IMR-90 (cell line): ENCODE results near the gene CHD2. TPM values are rescaled to one million over a fixed set of nuclear protein-coding genes. Genes with fewer than 3 reads are reported as not detected.

Source experiments
- ATAC-seq: fragments of 200-7000 bp; cut with Tn5 transposase; 2 replicates; pipeline ENCODE4 v1.9.1; 2020; ENCODE audit warnings: low read depth, mild to moderate bottlenecking, moderate library complexity
- BruUV-seq: library from RNA; stranded (reverse); fragments of 400-500 nt; replicated peaks from 2 replicates; lab custom pipeline; 2021; lab: Mats Ljungman, UMichigan
- CTCF ChIA-PET: fragments of 300-600 bp; formaldehyde crosslinking; extraction: SDS; loops from one replicate; lab custom pipeline; 2021; ENCODE audit warnings: antibody characterized with exemption; lab: Yijun Ruan, JAX
- POLR2A ChIA-PET: fragments of 300-600 bp; sonication (Branson Sonifier 250); formaldehyde crosslinking; loops from one replicate; lab custom pipeline; 2022; ENCODE audit warnings: antibody characterized with exemption; ENCODE audit not compliant: unreplicated experiment; lab: Charles Lee
- DNase-seq: peaks from one replicate; pipeline ENCODE4 v3.0.0; 2013
- H2AFZ ChIP-seq: replicated peaks from 2 replicates; pipeline ENCODE3; 2013; ENCODE audit warnings: low read length, mild to moderate bottlenecking; ENCODE audit not compliant: poor library complexity
- H2AK5ac ChIP-seq: 2 replicates; pipeline ENCODE4 v1.6.1; 2013; ENCODE audit warnings: low read depth, low read length, inconsistent platforms
- H2AK9ac ChIP-seq: replicated peaks from 2 replicates; pipeline ENCODE3; 2013; ENCODE audit warnings: mild to moderate bottlenecking, low read depth, low read length, moderate library complexity; ENCODE audit not compliant: poor library complexity
- H2BK120ac ChIP-seq: 2 replicates; pipeline ENCODE4 v1.6.1; 2013; ENCODE audit warnings: low read depth, low read length, inconsistent platforms
- H2BK15ac ChIP-seq: 3 replicates; pipeline ENCODE4 v1.6.1; 2013; ENCODE audit warnings: low read depth, low read length, inconsistent platforms
- H2BK20ac ChIP-seq: 2 replicates; pipeline ENCODE4 v1.6.1; 2013; ENCODE audit warnings: low read depth, mild to moderate bottlenecking, inconsistent platforms, low read length, moderate library complexity
- H2BK5ac ChIP-seq: 2 replicates; pipeline ENCODE4 v1.6.1; 2013; ENCODE audit warnings: mild to moderate bottlenecking, low read depth, low read length, inconsistent platforms; ENCODE audit not compliant: poor library complexity, severe bottlenecking
- H3K14ac ChIP-seq: replicated peaks from 2 replicates; pipeline ENCODE4 v1.6.1; 2013; ENCODE audit warnings: low read depth, low read length, inconsistent platforms
- H3K18ac ChIP-seq: 2 replicates; pipeline ENCODE4 v1.6.1; 2013; ENCODE audit warnings: low read depth, low read length, control low read depth
- H3K23ac ChIP-seq: 2 replicates; pipeline ENCODE4 v1.6.1; 2013; ENCODE audit warnings: low read depth, low read length, inconsistent platforms
- H3K27ac ChIP-seq: 2 replicates; pipeline ENCODE4 v1.5.1; 2013; ENCODE audit warnings: mild to moderate bottlenecking, control low read depth, low read length; ENCODE audit not compliant: insufficient read depth
- H3K27me3 ChIP-seq: 2 replicates; pipeline ENCODE4 v1.6.1; 2013; ENCODE audit warnings: low read length; ENCODE audit not compliant: control insufficient read depth, insufficient read depth
- H3K36me3 ChIP-seq: 2 replicates; pipeline ENCODE4 v1.6.1; 2013; ENCODE audit warnings: low read length, mixed read lengths; ENCODE audit not compliant: control insufficient read depth, insufficient read depth
- H3K4ac ChIP-seq: 2 replicates; pipeline ENCODE4 v1.6.1; 2013; ENCODE audit warnings: low read depth, low read length, inconsistent platforms
- H3K4me1 ChIP-seq: 2 replicates; pipeline ENCODE4 v1.6.1; 2013; ENCODE audit warnings: low read length, mixed read lengths; ENCODE audit not compliant: control insufficient read depth, insufficient read depth
- H3K4me2 ChIP-seq: 2 replicates; pipeline ENCODE4 v1.6.1; 2013; ENCODE audit warnings: low read depth, mild to moderate bottlenecking, control low read depth, low read length, moderate library complexity
- H3K4me3 ChIP-seq: 2 replicates; pipeline ENCODE4 v1.5.1; 2013; ENCODE audit warnings: low read depth, mild to moderate bottlenecking, control low read depth, low read length, moderate library complexity; ENCODE audit not compliant: insufficient read depth
- H3K56ac ChIP-seq: 2 replicates; pipeline ENCODE4 v1.6.1; 2013; ENCODE audit warnings: low read length, inconsistent platforms; ENCODE audit not compliant: insufficient read depth; ENCODE audit errors: extremely low read depth
- H3K79me1 ChIP-seq, 2 experiments: 2 replicates each; pipeline ENCODE4 v1.6.1; 2013; ENCODE audit warnings: low read length in 2 of 2, inconsistent platforms in 1 of 2, low read depth in 1 of 2
- H3K9ac ChIP-seq: 2 replicates; pipeline ENCODE4 v1.6.1; 2013; ENCODE audit warnings: low read depth, low read length, control low read depth
- H3K9me1 ChIP-seq: 2 replicates; pipeline ENCODE4 v1.6.1; 2013; ENCODE audit warnings: low read length, inconsistent platforms; ENCODE audit not compliant: insufficient read depth
- H3K9me3 ChIP-seq: 2 replicates; pipeline ENCODE4 v1.6.1; 2013; ENCODE audit warnings: low read length; ENCODE audit not compliant: control insufficient read depth, insufficient read depth
- H4K20me1 ChIP-seq: 2 replicates; pipeline ENCODE4 v1.6.1; 2013; ENCODE audit warnings: low read length, inconsistent platforms; ENCODE audit not compliant: insufficient read depth
- H4K5ac ChIP-seq: 2 replicates; pipeline ENCODE4 v1.6.1; 2013; ENCODE audit warnings: mild to moderate bottlenecking, low read depth, low read length, control low read depth
- H4K8ac ChIP-seq, 2 experiments: 2 replicates each; pipeline ENCODE4 v1.6.1; 2013; ENCODE audit warnings: low read depth in 2 of 2, low read length in 2 of 2, control low read depth in 1 of 2, inconsistent platforms in 1 of 2
- H4K91ac ChIP-seq: 2 replicates; pipeline ENCODE4 v1.6.1; 2013; ENCODE audit warnings: low read depth, low read length, inconsistent platforms; ENCODE audit not compliant: insufficient read depth
- CEBPB ChIP-seq: IDR thresholded peaks from 2 replicates; pipeline ENCODE4 v1.6.1; 2012; ENCODE audit warnings: low read depth, low read length, improper control_type of control experiment
- MAFK ChIP-seq: IDR thresholded peaks from 2 replicates; pipeline ENCODE4 v1.6.1; 2012; ENCODE audit warnings: low read depth, low read length, improper control_type of control experiment
- MAZ ChIP-seq: IDR thresholded peaks from 2 replicates; pipeline ENCODE4 v1.6.1; 2012; ENCODE audit warnings: low read depth, mild to moderate bottlenecking, low read length, improper control_type of control experiment, moderate library complexity, borderline replicate concordance
- MXI1 ChIP-seq: IDR thresholded peaks from 2 replicates; pipeline ENCODE4 v1.6.1; 2012; ENCODE audit warnings: low read depth, mild to moderate bottlenecking, low read length, moderate library complexity, borderline replicate concordance
- POLR2A ChIP-seq: IDR thresholded peaks from 2 replicates; pipeline ENCODE4 v1.6.1; 2012; ENCODE audit warnings: mild to moderate bottlenecking, low read depth, low read length
- RFX5 ChIP-seq: IDR thresholded peaks from 2 replicates; pipeline ENCODE4 v1.8.0; 2012; ENCODE audit warnings: low read depth, mild to moderate bottlenecking, low read length, moderate library complexity
- SMC3 ChIP-seq: fragments of 150-350 bp; IDR thresholded peaks from 2 replicates; pipeline ENCODE4 v1.6.1; 2016; ENCODE audit warnings: low read depth, mild to moderate bottlenecking, antibody characterized with exemption, low read length, moderate library complexity
- WGBS, 2 experiments: methylation state at CpG; one replicate each; pipeline versions ENCODE4 v1.1.5 to v1.1.7; 2013; ENCODE audit warnings: missing lambda C conversion rate in 2 of 2; ENCODE audit not compliant: insufficient read length in 1 of 2; ENCODE audit errors: extremely low coverage in 2 of 2; 5-methylcytosine and 5-hydroxymethylcytosine counted together
- dilution Hi-C: fragments of 300-500 bp; cut with HindIII; formaldehyde crosslinking; loops from one replicate; pipeline ENCODE4 v1.14.3; 2018; ENCODE audit warnings: low sequenced_read_pairs; ENCODE audit not compliant: unreplicated experiment
- in situ Hi-C: fragments of 300-500 bp; cut with MboI; formaldehyde crosslinking; loops from 3 replicates; pipeline ENCODE4 v1.14.3; 2019; ENCODE audit warnings: low sequenced_read_pairs, inconsistent platforms, mixed read lengths
- intact Hi-C: fragments of 100-400 bp; cut with micrococcal nuclease; formaldehyde crosslinking; loops from 2 replicates; pipeline ENCODE4 v1.10.0; 2022
- polyA plus RNA-seq, 3 experiments: library from polyadenylated mRNA; depleted of rRNA; stranded (reverse); fragments of >200 nt; gene quantifications; 2 replicates each; pipeline ENCODE4 v1.2.3, GENCODE V29; 2012; ENCODE audit warnings: low replicate concordance in 1 of 3
- total RNA-seq: library from RNA; depleted of rRNA; stranded (reverse); fragments of >200 nt; gene quantifications from 2 replicates; pipeline ENCODE4 v1.2.3, GENCODE V29; 2012
- TF ChIP-seq, protein P1 (sequence below): conservative IDR thresholded peaks from 2 replicates; pipeline ENCODE4 v1.5.1; 2012; ENCODE audit warnings: mild to moderate bottlenecking, low read depth, low read length, improper control_type of control experiment

Gene CHD2
- total and polyA plus RNA-seq, 2 of the 4 experiments (the other 2 are of a cell fraction): 44.9 to 64.7 TPM

DNA sequence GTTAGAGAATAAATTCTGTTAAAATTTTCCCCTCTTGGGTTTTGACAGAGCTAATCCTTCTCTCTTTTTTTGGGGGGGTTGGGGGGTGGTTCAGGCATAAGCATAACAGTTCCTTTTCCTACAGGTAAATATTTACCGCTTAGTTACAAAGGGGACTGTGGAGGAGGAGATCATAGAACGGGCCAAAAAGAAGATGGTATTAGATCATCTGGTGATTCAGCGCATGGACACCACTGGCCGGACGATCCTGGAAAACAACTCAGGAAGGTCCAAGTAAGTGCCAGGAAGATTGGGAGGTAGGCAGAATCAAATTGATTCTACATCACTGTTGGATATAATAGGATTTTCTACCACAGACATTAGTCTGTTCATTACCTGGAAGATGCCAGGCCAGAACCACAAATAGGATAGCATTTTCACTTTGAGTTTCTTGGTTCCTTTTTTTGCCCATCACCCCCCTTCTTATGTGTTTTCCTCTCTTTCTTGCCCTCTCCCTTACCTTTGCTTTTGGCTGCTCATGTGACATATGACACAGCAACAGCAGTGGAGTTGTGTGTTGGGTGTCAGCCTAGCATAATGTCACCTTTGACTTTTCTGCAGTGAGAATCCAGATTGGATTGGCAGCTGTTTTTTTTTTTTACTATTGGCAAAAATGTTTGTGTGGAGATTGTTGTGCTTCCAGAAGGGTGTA is 79.0 kb downstream of the CHD2 start:
- Histone ChIP-seq H2AK9ac (no peak overlapping the region), H3K4ac (no peak overlapping the region), H3K9ac (no peak overlapping the region), H4K5ac (no peak overlapping the region), H3K4me1 (no peaks in the 10 kb centered on the region; the same call in 1 of the 2 replicates), H4K8ac (no peak overlapping the region), H2BK120ac (no peak overlapping the region), H3K4me2 (no peak overlapping the region), H3K27me3 (no peaks in the 10 kb centered on the region), H3K4me3 (no peak overlapping the region), H3K18ac (no peak overlapping the region), H2AFZ (no peak overlapping the region), H2BK15ac (no peak overlapping the region), H3K9me3 (no peaks in the 10 kb centered on the region), H2BK20ac (no peak overlapping the region), H3K9me1 (peaks cover 2% of the 10 kb centered on the region; the same call in 1 of the 2 replicates), H2AK5ac (no peak overlapping the region), H3K36me3 (peaks cover 65% of the 10 kb centered on the region), H3K14ac (no peak overlapping the region), H3K27ac (no peak overlapping the region), H3K56ac (no peak overlapping the region), H3K23ac (no peak overlapping the region), H2BK5ac (no peak overlapping the region), H4K91ac (no peak overlapping the region), H4K20me1 (peaks cover 3% of the 10 kb centered on the region; the same call in 1 of the 2 replicates), H3K79me1 (peaks cover 36 to 55% of the 10 kb centered on the region in 2 experiments)
- no CpG with 5 or more reads among the region's 5 CpGs for WGBS, 2 experiments
- CTCF ChIA-PET: interaction anchor here (1.0 kb wide), 1 partner anchor 170 kb away, joined by 3 read pairs; no protein-coding TSS in a partner anchor
- POLR2A ChIA-PET: interaction anchor here (0.6 kb wide), 1 partner anchor 9 kb away, joined by 8 read pairs; no protein-coding TSS in a partner anchor
- DNase-seq (peak; percentile 24), ATAC-seq (no peak)
- dilution Hi-C loops: no loop called here
- in situ Hi-C loops: loop anchor here (25.0 kb wide), 1 partner anchor 1992 kb away; the partner anchor contains the start of gene PRC1
- intact Hi-C loops: no loop called here
- BruUV-seq: no TSS peak
- TF ChIP-seq MAFK (no peak), SMC3 (no peak), MXI1 (no peak), MAZ (no peak), POLR2A (no peak), RFX5 (no peak), CEBPB (no peak)
- TF ChIP-seq, protein P1, sequence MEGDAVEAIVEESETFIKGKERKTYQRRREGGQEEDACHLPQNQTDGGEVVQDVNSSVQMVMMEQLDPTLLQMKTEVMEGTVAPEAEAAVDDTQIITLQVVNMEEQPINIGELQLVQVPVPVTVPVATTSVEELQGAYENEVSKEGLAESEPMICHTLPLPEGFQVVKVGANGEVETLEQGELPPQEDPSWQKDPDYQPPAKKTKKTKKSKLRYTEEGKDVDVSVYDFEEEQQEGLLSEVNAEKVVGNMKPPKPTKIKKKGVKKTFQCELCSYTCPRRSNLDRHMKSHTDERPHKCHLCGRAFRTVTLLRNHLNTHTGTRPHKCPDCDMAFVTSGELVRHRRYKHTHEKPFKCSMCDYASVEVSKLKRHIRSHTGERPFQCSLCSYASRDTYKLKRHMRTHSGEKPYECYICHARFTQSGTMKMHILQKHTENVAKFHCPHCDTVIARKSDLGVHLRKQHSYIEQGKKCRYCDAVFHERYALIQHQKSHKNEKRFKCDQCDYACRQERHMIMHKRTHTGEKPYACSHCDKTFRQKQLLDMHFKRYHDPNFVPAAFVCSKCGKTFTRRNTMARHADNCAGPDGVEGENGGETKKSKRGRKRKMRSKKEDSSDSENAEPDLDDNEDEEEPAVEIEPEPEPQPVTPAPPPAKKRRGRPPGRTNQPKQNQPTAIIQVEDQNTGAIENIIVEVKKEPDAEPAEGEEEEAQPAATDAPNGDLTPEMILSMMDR: no peak
